ENCODE data around the gene CKMT2.

The CKMT2 gene

DNA sequence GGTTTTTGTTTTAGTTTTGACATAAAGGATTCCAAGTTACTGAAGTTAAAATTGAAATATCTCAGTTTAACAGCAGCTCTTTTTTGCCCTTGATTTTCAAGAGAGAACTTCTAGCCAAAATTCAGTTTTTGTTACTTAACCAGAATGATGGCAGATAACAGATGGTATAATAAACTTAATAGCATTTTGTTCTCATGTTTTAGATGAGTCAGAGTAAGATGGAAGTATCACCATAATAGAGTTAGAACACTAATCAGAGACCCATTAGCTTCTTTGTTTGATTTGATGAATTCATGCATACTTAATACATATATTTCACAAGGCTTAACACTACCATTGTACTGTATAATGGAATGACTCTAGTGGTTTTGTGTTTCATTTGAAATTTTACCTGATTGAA is 80.2 kb downstream of the CKMT2 start:
- DNase-seq = no peak

DNA sequence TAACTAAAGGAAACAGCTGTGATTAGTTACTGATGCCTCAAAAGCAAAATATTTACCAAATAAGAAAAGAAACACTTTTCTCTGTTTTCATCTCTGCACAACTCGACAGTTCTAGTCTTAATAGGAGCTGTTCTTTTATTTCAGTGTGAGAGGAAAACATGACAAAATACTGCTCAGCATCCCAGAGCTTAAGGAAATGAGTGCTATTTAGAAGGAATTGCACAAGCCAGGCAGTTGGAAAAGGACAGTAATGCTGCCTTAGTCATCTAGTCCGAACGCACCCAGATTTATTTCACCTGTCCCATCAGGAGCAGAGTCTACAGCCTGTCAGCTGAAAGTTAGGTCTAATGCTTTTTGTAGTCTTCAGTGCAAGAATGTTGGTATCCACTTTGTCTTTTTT is 80.6 kb downstream of the CKMT2 start:
- no peak for DNase-seq

DNA sequence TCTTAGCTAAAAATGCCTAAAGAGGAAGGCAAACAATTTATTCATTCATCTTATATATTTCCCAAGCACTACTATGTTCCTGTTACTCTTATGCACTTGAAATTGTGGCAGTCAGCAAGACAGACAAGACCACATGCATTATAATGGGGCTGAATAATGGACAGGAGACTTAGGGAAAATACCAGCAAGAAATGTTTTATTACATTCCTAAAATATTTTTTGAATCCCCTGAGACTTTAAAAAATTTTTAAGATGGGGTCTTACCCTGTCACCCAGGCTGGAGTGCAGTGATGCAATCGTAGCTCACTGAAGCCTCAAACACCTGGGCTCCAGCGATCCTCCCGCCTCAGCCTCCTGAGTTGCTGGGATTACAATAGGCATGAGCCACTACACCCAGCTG is 81.5 kb downstream of the CKMT2 start:
- no peak for DNase-seq

DNA sequence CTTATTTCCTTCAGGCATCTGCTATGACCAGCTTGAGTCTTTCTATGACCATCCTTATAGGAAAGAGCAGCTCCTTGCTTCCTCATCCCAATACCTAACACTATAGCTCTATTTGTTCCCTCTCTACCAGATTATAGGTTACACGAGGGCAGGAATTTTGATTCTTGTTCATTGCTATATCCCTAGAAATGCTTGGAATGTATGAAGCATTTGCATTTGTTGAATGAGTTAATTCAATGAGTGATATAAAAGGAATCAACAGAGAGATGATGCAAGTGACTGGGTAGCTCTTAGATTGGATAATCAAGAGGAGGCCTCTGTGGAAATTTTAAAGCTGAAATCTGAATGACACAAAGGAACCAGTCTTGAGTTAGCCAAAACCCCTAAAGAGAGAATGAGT is 82.2 kb downstream of the CKMT2 start:
- DNase-seq = no peak

DNA sequence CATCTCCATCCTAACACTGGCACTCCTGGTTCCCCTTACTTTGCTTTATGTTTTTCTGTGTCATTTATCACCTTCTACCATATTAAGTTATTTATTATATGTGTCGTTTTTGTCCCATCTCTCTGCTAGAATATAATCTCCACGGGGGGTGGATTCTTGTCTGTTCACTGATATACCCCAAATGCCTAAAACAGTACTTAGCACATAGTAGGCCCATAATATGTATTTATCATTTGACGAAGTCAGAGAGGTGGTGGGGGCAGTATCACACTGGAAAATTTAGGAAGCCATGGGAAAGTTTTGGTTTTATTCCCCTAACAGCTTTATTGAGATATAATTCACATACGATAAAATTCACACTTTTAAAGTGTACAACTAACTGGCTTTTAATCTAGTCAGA is 82.7 kb downstream of the CKMT2 start:
- DNase-seq = no peak
